C4-2B (cell line): ENCODE data around the gene NXPH3.
"Not testable (repeated sequence)": the region's sequence is repeated elsewhere in the genome, so short reads cannot be mapped to it uniquely, and the experiment has no call there.

ENCODE experiments used
- H3K27ac ChIP-seq: fragments of 450-650 bp; 2 replicates; pipeline ENCODE4 v1.5.1; 2017
- ZFX ChIP-seq: fragments of 450-650 bp; IDR thresholded peaks from 2 replicates; pipeline ENCODE4 v1.6.1; 2017
- TF ChIP-seq, protein P1 (sequence below): fragments of 450-650 bp; conservative IDR thresholded peaks from 2 replicates; pipeline ENCODE4 v1.5.1; 2017; ENCODE audit warnings: mild to moderate bottlenecking

Gene NXPH3

DNA sequence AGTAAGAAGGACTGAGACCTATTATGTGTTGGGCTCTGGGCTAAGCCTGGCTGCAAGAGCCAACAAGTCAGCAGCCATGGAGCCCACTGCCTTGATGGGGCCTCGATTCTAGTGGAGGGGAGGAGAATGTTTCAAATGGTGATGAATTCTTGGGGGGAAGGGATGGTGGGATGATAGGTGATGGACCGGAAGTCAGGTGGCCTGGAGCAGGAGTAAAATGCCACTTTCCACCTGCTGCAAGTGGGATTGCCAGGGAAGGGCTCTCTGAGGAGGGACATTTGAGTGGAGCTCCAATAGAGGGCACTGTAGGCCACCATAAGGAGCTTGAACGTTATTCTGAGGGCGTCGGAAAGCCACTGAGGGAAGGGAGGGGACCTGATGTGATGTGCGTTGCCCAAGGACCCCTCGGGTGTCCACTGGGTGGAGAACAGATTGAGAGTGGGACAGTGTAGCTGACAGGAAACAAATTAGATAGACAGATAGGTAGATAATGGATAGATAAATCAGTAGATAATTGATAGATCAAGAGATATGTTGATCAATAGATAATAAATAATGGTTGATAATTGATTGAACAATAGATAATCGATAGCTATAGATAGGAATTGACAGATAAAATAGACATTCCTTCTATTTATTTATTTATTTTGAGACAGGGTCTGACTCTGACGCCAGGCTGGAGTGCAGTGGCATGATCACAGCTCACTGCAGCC, 18.2 kb upstream of the NXPH3 start:
- TF ChIP-seq ZFX = no peak
- TF ChIP-seq, protein P1, sequence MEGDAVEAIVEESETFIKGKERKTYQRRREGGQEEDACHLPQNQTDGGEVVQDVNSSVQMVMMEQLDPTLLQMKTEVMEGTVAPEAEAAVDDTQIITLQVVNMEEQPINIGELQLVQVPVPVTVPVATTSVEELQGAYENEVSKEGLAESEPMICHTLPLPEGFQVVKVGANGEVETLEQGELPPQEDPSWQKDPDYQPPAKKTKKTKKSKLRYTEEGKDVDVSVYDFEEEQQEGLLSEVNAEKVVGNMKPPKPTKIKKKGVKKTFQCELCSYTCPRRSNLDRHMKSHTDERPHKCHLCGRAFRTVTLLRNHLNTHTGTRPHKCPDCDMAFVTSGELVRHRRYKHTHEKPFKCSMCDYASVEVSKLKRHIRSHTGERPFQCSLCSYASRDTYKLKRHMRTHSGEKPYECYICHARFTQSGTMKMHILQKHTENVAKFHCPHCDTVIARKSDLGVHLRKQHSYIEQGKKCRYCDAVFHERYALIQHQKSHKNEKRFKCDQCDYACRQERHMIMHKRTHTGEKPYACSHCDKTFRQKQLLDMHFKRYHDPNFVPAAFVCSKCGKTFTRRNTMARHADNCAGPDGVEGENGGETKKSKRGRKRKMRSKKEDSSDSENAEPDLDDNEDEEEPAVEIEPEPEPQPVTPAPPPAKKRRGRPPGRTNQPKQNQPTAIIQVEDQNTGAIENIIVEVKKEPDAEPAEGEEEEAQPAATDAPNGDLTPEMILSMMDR = peak; percentile 77
- no peak overlapping the region for H3K27ac ChIP-seq

- no peak for TF ChIP-seq ZFX
- TF ChIP-seq, protein P1 = no peak
- H3K27ac ChIP-seq = no peak overlapping the region
Observed at GRCh38 chr17:49564638-49565037, 11.0 kb upstream of the NXPH3 start.

DNA sequence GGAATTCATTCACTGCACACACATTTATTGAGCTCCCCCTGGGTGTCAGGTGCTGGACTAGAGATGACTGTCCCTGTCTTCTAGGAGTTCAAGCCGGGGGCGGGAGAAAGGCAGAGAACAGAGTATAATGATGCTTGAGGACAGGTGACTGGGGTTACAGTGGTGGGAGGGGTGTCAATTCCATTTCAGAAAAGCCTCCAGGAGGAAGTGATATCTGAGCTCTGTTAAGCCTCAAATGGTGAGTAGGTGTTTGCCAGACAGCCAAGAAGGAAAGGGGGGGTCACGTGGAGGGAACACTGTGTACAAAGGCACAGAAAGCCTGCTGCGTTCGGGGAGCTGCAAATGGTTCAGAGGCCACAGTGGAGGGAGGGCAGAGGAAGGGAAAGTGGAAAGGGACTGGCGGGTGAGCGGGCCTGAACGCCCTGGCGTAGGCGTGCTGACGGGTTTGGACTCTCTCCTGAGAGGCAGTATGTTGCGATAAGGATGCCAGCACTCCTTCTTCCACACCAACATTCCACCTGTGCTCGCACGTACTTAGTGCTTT, 9.7 kb upstream of the NXPH3 start:
- peak overlapping the region; percentile 11 for H3K27ac ChIP-seq
- TF ChIP-seq, protein P1 = no peak
- no peak for TF ChIP-seq ZFX

DNA sequence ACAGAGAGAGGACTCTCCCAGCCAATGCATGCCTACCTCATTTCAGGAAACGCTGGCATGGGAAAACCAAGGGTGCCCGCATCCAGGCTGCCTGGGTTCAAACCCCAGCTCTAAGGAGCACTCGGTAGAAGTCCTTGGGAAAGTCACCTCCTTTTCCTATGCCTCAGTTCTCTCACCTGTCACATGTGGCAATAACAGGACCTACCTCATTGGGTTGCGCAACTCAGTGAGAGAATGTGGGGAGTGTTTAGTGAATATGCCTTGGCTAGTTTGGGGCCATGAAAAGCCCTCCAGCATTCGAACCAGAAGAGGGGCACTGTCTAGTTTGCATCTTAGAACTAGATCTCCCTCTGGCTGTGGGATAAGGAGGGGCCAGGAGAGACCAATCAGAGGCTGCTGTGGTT, 9.0 kb upstream of the NXPH3 start:
- TF ChIP-seq, protein P1 = no peak
- TF ChIP-seq ZFX = no peak
- H3K27ac ChIP-seq = no peak overlapping the region

GRCh38 chr17:49567104-49567521, 8.6 kb upstream of the NXPH3 start:
- no peak overlapping the region for H3K27ac ChIP-seq
- TF ChIP-seq, protein P1 = no peak
- no peak for TF ChIP-seq ZFX

DNA sequence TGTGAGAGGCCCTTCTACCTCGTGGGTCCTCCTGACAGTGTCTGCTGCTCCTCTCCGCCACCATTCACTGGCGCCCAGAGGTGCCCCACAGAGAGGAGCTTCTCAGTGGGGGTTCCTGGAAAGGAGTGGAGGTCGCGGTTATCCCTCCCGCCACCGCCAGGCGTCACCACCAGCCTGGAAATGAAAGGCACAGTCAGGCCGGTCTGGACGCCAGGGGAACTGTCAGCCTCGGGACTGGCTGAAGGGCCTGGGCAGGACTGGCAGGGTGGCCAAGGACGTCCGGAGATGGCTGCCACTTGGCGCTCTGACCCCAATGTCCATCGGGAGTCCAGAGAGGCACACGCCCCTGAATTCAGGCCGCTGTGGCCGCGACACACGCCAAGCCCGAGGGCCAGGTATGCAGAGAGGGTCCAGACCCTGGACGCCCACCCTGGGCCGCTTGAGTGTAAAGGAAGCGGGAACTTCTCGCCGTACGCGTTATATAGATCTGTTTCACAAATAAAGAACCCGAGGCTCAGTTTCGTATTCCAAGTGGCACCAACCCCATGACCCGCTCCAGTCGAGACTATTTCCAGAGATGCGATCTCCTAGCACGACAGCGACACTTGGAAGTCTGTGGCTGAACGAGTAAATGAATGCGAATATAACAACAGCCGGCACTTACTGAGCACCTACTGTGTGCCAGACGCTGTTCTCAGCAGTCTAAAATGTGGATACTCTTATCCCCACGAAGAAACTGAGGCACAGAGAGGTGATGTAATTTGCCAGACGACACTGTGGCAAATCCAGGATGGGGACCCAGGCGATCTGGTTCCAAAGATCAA, 7.6 kb upstream of the NXPH3 start:
- TF ChIP-seq, protein P1 = peak; percentile 97
- TF ChIP-seq ZFX = no peak
- H3K27ac ChIP-seq = peak overlapping the region; percentile 53

DNA sequence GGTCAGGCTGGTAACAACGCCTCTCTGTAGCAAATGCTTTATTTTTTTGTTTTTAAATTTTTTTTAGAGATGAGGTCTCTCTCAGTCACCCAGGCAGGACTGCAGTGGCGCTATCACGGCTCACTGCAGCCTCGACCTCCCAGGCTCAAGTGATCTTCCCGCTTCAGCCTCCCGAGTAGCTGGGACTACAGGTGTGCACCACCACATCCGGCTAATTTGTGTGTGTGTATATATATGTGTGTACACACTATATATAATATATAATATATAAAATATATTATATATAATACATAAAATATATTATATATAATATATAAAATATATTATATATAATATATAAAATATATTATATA, 7.0 kb upstream of the NXPH3 start:
- H3K27ac ChIP-seq = not testable (repeated sequence)
